Measurements from ENCODE around the gene TTBK2.

- TF ChIP-seq CTCF (IDR thresholded peaks at IDR 0.05 in 8 of 11, conservative IDR thresholded peaks at IDR 0.05 in 3 of 11) (no peak), POLR2AphosphoS5 (IDR thresholded peaks at IDR 0.05) (no peak)
Measured at GRCh38 chr15:42940527-42940926, 19.9 kb upstream of the TTBK2 start.
